Astrocyte of the cerebellum (primary cell): ENCODE results near the gene LAPTM5.

Experiments
- DNase-seq: peaks from one replicate; pipeline ENCODE4 v3.0.0-alpha.2; 2011; ENCODE audit warnings: low read depth
- H3K4me3 ChIP-seq: 2 replicates; pipeline ENCODE4 v1.5.1; 2011; ENCODE audit warnings: mild to moderate bottlenecking, low read depth, low read length, moderate library complexity
- CTCF ChIP-seq: IDR thresholded peaks from 2 replicates; pipeline ENCODE4 v1.5.1; 2012; ENCODE audit warnings: low read length, low read depth, moderate library complexity, mild to moderate bottlenecking; ENCODE audit errors: missing control alignments
- in situ Hi-C: cut with HindIII; loops from 2 replicates; pipeline ENCODE4 v1.10.0; 2017; ENCODE audit warnings: low sequenced_read_pairs

Gene LAPTM5

DNA sequence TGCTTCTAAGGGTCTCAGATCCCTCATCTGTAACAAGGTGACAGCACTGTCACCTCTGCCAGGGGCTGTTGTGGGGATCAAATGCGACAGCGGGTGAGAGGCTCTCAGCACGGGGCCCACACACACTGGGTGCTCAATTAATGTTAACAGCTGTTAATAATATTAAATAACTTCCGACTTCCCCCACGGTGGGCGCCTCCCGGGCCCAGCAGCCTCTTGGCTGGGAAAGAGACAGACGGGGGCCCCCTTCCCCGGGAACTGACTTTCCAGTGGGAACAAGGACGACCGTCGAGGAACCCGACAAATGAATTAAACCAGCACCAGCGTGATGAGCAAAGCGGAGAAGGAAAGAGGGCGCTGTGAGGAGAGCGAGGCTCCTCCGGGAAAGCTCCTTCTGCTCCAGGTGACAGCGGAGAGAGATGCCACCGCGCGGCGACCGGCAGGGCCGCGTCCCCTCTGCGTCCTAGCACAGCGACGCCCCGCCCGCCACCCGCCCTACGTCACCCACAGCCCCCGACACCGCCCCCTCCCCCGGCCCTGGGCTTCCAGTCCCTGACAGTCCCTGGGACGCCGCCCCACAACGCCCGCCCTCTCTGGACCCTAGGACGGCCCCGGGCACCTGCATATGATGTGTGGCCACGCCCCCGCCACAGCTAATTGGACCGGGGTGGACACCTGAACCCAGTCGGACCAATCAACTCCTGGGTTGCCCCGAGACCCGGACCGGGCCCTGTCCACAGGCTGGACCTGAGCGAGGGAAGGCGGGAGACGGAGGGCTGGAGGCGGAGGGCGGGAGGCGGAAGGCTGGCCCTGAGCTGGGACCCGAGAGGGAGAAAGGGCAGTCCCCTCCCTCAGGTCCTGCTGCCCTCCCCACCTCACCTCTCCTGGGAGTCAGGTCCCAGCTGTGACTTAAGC is 72.4 kb downstream of the LAPTM5 start:
- in situ Hi-C loops = no loop called here
- H3K4me3 ChIP-seq = no peak overlapping the region
- no peak for TF ChIP-seq CTCF
- DNase-seq = no peak

DNA sequence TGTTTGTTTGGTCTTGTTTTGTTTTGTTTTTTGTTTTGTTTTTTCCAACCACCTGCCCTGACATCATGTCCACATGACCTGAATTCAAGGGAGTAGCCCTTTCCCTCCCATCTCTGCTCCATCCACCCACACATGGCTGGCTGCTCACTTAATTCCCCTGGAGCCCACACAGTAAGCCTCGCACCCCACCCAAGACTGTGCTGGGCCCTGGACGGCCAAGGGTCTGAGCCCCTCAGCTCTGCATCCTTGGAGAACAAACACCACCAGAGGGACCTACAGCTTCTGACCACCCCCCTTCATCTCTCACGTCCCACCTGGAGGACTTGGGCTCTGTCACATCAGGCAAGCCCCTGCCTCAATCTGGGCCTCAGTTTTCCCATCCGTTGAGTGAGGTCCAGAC is 73.3 kb downstream of the LAPTM5 start:
- no peak for DNase-seq
- H3K4me3 ChIP-seq = no peak overlapping the region
- in situ Hi-C loops = no loop called here
- no peak for TF ChIP-seq CTCF

- TF ChIP-seq CTCF = no peak
- no peak for DNase-seq
- H3K4me3 ChIP-seq = no peak overlapping the region
- in situ Hi-C loops = no loop called here
Measured at GRCh38 chr1:30683699-30684098, 73.9 kb downstream of the LAPTM5 start.
